ENCODE data around the gene ZBTB39.

ZBTB39 gene

GRCh38 chr12:56955631-56956256 lies 50.6 kb downstream of the ZBTB39 start:
- DNase-seq (ENCODE audit: low read depth in 1 of 2, low spot score in 1 of 2) = no peak
- Histone ChIP-seq H3K4me3 (replicated peaks; ENCODE audit: insufficient read depth, low read length) (no peak overlapping the region), H3K27me3 (ENCODE audit: insufficient read depth, poor library complexity, severe bottlenecking) (no peaks in the 10 kb centered on the region), H3K27ac (replicated peaks) (no peak overlapping the region)
- no peak for TF ChIP-seq SPI1 (IDR thresholded peaks at IDR 0.05; ENCODE audit: borderline replicate concordance, low read depth)
- TF ChIP-seq POLR2AphosphoS5 (IDR thresholded peaks at IDR 0.05; ENCODE audit: low read depth) = no peak
- no peak for TF ChIP-seq GABPA (IDR thresholded peaks at IDR 0.05; ENCODE audit: low read depth)
- no peak for TF ChIP-seq CTCF (IDR thresholded peaks at IDR 0.05; ENCODE audit: insufficient read depth, low read length)
- TF ChIP-seq REST (IDR thresholded peaks at IDR 0.05; ENCODE audit: insufficient replicate concordance, low read depth) = no peak

- no peak for DNase-seq (ENCODE audit: low read depth in 1 of 2, low spot score in 1 of 2)
- Histone ChIP-seq H3K4me3 (replicated peaks; ENCODE audit: insufficient read depth, low read length) (no peak overlapping the region), H3K27ac (replicated peaks) (no peak overlapping the region), H3K27me3 (ENCODE audit: insufficient read depth, poor library complexity, severe bottlenecking) (no peaks in the 10 kb centered on the region)
- no peak for TF ChIP-seq SPI1 (IDR thresholded peaks at IDR 0.05; ENCODE audit: borderline replicate concordance, low read depth)
- TF ChIP-seq POLR2AphosphoS5 (IDR thresholded peaks at IDR 0.05; ENCODE audit: low read depth) = no peak
- no peak for TF ChIP-seq REST (IDR thresholded peaks at IDR 0.05; ENCODE audit: insufficient replicate concordance, low read depth)
- no peak for TF ChIP-seq CTCF (IDR thresholded peaks at IDR 0.05; ENCODE audit: insufficient read depth, low read length)
- no peak for TF ChIP-seq GABPA (IDR thresholded peaks at IDR 0.05; ENCODE audit: low read depth)
These were observed 51.4 kb downstream of the ZBTB39 start for GRCh38 chr12:56954958-56955355.

- no peak overlapping the region for H3K4me3 ChIP-seq (replicated peaks; ENCODE audit: insufficient read depth, low read length)
- TF ChIP-seq POLR2AphosphoS5 (IDR thresholded peaks at IDR 0.05; ENCODE audit: low read depth) (no peak), REST (IDR thresholded peaks at IDR 0.05; ENCODE audit: insufficient replicate concordance, low read depth) (no peak), GABPA (IDR thresholded peaks at IDR 0.05; ENCODE audit: low read depth) (no peak), SPI1 (IDR thresholded peaks at IDR 0.05; ENCODE audit: borderline replicate concordance, low read depth) (no peak), CTCF (IDR thresholded peaks at IDR 0.05; ENCODE audit: insufficient read depth, low read length) (no peak)
- H3K27ac ChIP-seq (replicated peaks) = no peak overlapping the region
- no peaks in the 10 kb centered on the region for H3K27me3 ChIP-seq (ENCODE audit: insufficient read depth, poor library complexity, severe bottlenecking)
- no peak for DNase-seq (ENCODE audit: low read depth in 1 of 2, low spot score in 1 of 2)
These were observed 52.0 kb downstream of the ZBTB39 start for GRCh38 chr12:56954057-56954957.
